PFSK-1 (cell line): ENCODE results near the gene SLC2A14.

Experiments
- FOXP2 ChIP-seq: optimal IDR thresholded peaks from 2 replicates; pipeline ENCODE3; 2011; ENCODE audit warnings: borderline replicate concordance, control low read depth, inconsistent platforms; ENCODE audit not compliant: insufficient read depth; ENCODE audit errors: extremely low read length, extremely low read depth
- POLR2AphosphoS5 ChIP-seq: IDR thresholded peaks from 2 replicates; pipeline ENCODE4 v1.6.1; 2012; ENCODE audit warnings: low read depth, mild to moderate bottlenecking, control low read depth, low read length, moderate library complexity
- REST ChIP-seq, 2 experiments: IDR thresholded peaks; 2 replicates each; pipeline versions ENCODE4 v1.6.1 to v1.8.0; 2011 to 2012; ENCODE audit warnings: low read depth in 2 of 2, low read length in 2 of 2, control low read depth in 1 of 2, inconsistent platforms in 1 of 2, mild to moderate bottlenecking in 1 of 2, moderate library complexity in 1 of 2; ENCODE audit not compliant: insufficient read depth in 1 of 2
- SIN3A ChIP-seq: IDR thresholded peaks from 2 replicates; pipeline ENCODE4 v1.6.1; 2012; ENCODE audit warnings: mild to moderate bottlenecking, low read length, moderate library complexity, borderline replicate concordance; ENCODE audit not compliant: insufficient read depth
- TAF1 ChIP-seq: IDR thresholded peaks from 2 replicates; pipeline ENCODE4 v1.6.1; 2012; ENCODE audit warnings: low read length, control low read depth, borderline replicate concordance; ENCODE audit not compliant: insufficient read depth

SLC2A14 gene

GRCh38 chr12:7833831-7834230, 38.9 kb downstream of the SLC2A14 start:
- no peak for TF ChIP-seq TAF1
- no peak for TF ChIP-seq SIN3A
- no peak for TF ChIP-seq POLR2AphosphoS5
- no peak for TF ChIP-seq FOXP2
- TF ChIP-seq REST (IDR thresholded peaks at IDR 0.05; ENCODE audit: insufficient read depth in 1 of 2, low read depth in 2 of 2, low read length in 2 of 2): no peak

- TF ChIP-seq SIN3A (no peak), REST (IDR thresholded peaks at IDR 0.05; ENCODE audit: insufficient read depth in 1 of 2, low read depth in 2 of 2, low read length in 2 of 2) (no peak), TAF1 (no peak), POLR2AphosphoS5 (no peak), FOXP2 (no peak)
Observed at GRCh38 chr12:7832059-7832696, 40.5 kb downstream of the SLC2A14 start.

GRCh38 chr12:7806863-7807487, 65.7 kb downstream of the SLC2A14 start:
- TF ChIP-seq FOXP2 (no peak), SIN3A (no peak), POLR2AphosphoS5 (no peak), TAF1 (no peak), REST (IDR thresholded peaks at IDR 0.05; ENCODE audit: insufficient read depth in 1 of 2, low read depth in 2 of 2, low read length in 2 of 2) (no peak)

GRCh38 chr12:7801460-7801859, 71.3 kb downstream of the SLC2A14 start:
- TF ChIP-seq POLR2AphosphoS5 (no peak), SIN3A (no peak), FOXP2 (no peak), TAF1 (no peak)

- TF ChIP-seq SIN3A: no peak
- TF ChIP-seq POLR2AphosphoS5: no peak
- TF ChIP-seq TAF1: no peak
- TF ChIP-seq FOXP2: no peak
- TF ChIP-seq REST (IDR thresholded peaks at IDR 0.05; ENCODE audit: insufficient read depth in 1 of 2, low read depth in 2 of 2, low read length in 2 of 2): no peak
Observed at GRCh38 chr12:7797698-7798398, 74.9 kb downstream of the SLC2A14 start.
